AG20443 (cell line): Measurements from ENCODE around the gene SMIM33.
A peak's percentile ranks its signal among the peaks of the same experiment; 100 is the strongest.
"Not testable (repeated sequence)": the region's sequence is repeated elsewhere in the genome, so short reads cannot be mapped to it uniquely, and the experiment has no call there.

ENCODE experiments used
- DNase-seq: peaks from one replicate; pipeline ENCODE4 v3.0.0; 2012; ENCODE audit warnings: low spot score, mixed read lengths

SMIM33 gene

DNA sequence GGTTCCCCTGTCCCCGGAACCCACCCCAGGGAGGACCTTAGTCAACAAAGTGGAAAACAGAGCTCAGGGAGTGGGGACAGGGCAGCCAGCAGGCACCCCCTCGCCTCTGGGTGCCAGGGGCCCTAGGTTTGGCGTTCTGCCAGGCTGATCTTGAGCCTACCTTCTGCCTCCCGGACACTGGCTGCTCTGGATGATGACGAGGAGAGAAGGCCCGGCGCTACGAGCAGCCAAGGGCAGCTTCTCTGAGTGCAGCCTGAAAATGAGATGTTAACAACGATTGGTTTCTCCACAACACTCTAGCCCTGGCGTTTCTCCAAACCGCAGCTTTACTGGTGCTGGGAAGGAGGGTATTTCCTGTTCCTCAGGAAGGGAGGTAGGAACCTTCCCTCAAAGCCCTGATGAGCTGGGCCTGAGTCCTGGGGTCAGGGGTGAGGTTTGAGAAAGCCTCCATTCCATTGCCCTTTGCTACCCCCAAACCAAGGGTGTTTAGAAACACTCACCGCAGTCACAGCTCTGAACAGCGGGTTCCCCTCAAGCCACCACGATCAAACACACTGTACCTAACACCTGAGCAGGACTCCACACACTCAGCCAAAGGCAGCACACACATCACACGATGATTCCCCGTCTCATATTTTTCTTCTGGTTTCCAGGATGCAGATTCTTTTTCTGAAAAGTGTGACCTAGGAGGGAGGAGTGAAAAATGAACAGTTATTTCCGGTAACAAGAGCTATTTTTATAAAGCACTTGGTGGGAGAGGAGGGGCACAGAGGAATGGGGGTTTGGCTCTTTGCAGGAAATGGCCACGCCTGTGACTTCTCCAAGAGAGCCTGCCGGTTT, 11.5 kb downstream of the SMIM33 start, which contains the start of gene STING1:
Gene STING1, minus strand, starts transcription at position 709 of the 840 bp plus-strand sequence. CDS start 1,054 bp downstream, outside the sequence.
- peak; percentile 90 for DNase-seq

DNA sequence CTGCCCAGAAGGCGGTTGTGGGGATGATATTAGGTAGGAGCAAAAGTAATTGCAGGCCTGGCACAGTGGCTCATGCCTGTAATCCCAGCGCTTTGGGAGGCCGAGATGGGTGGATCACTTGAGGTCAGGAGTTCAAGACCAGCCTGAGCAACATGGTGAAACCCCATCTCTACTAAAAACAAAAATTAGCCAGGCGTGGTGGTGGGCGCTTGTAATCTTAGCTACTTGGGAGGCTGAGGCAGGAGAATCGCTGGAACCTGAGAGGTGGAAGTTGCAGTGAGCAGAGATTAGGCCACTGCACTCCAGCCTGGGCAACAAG, 12.0 kb downstream of the SMIM33 start:
- not testable (repeated sequence) for DNase-seq

- no peak for DNase-seq
These were observed 15.4 kb downstream of the SMIM33 start for GRCh38 chr5:139486201-139486600.

DNA sequence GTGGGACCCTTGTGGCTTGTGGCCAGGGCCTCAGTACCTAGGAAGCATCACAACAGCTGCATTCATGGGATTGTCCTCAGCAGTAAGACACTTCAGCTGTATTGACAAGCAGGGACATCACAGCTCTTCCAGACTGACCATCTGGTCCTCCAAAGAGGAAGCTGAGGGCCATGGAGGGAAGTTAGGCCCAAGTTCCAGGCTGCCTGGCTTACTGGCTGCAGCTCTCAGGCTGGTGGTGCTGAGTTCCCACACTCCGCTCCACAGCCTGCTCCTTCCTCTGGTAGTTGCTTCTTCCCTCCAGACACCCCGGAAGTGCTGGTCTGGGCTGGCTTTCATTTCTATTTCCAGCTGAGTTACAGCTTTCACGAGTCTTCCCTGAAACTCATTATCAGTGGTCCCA, 17.5 kb downstream of the SMIM33 start:
- no peak for DNase-seq

GRCh38 chr5:139492700-139493192, 21.9 kb downstream of the SMIM33 start:
- peak; percentile 59 for DNase-seq

DNA sequence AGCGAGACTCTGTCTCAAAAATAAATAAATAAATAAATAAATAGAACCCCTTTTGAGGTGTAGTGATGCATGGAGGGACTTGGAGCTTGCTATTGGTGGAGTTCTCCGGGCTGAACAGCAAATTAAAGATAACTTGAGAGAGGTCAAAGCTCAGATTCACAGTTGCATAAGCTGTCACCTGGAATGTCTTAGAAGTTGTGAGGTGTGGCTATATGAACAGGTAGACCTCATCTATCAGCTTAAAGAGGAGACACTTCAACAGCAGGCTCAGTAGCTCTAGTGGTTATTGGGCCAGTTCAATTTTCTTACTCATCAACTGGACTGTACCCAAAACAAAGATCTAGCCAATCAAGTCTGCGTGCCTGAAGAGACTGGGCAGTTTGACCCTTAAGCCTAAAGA, 23.5 kb downstream of the SMIM33 start:
- no peak for DNase-seq

DNA sequence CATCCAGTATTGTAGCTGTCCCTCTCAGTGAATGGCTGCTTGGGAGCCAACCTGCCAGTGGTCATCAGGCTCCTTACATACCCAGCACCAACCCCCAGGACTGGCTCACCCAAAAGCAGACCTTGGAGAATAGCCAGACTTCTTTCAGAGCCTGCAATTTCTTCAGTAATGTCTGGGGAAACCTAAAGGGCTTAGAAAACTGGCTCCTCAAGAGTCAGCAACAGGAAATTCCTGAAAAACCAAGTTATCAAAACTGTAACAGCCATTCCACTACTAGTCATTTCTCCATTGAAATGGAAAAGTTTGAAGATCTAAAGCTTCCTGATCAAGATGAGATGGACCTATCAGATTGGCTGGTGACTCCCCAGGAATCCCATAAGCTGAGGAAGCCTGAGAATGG, 24.0 kb downstream of the SMIM33 start:
- peak; percentile 9 for DNase-seq

DNA sequence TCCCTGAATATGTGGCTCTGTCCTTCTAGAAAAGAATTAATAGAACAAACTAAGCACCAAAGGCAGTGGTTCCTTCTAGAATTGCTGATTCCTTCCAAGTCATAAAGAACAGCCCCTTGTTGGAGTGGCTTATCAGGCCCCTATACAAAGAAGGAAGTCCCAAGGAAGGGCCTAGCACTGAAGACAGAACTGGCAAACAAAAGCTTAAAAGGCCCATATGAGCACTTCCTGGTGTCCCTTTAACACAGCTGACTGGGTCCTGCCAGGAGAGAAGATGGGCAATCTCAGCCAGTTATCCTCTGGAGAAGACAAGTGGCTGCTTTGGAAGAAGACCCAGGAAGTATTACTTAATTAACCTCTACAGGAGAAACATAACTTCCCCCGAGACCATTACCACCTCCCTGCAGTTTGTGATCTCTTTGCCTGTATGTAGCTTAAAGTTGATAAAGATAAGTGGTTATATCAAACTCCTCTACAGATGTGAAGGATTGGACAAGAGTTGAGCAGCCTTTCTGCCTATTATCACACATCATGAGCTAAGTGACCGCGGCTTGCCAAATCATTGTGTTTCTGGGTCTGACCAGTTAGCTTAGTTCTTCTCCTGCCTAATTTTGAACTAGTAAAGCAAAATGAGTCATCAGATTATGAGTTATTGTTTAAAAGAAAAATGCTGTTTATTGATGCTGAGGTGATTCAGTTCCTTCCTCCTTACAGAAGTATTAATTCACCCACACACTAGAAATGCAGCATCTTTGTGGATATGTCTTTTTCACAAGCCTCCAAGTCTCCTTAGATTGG, 25.0 kb downstream of the SMIM33 start:
- peak; percentile 8 for DNase-seq

GRCh38 chr5:139501381-139501780, 30.6 kb downstream of the SMIM33 start:
- no peak for DNase-seq

DNA sequence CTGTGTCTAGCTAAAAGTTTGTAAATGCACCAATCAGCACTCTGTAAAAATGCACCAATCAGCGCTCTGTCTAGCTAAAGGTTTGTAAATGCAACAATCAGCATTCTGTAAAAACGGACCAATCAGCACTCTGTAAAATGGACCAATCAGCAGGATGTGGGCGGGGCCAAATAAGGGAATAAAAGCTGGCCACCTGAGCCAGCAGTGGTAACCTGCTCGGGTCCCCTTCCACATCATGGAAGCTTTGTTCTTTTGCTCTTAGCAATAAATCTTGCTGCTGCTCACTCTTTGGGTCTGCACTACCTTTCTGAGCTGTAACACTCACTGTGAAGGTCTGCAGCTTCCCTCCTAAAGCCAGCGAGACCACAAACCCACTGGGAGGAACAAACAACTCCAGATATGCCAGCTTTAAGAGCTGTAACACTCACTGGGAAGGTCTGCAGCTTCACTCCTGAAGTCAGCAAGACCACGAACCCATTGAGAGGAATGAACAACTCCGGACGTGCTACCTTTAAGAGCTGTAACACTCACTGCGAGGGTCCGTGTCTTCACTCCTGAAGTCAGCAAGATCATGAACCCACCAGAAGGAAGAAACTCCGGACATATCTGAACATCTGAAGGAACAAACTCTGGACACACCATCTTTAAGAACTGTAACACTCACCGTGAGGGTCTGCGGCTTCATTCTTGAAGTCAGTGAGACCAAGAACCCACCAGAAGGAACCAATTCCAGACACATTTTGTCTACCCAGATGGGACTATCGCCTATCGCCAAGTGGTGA, 32.4 kb downstream of the SMIM33 start:
- not testable (repeated sequence) for DNase-seq

GRCh38 chr5:139503879-139504278, 33.1 kb downstream of the SMIM33 start:
- not testable (repeated sequence) for DNase-seq

DNA sequence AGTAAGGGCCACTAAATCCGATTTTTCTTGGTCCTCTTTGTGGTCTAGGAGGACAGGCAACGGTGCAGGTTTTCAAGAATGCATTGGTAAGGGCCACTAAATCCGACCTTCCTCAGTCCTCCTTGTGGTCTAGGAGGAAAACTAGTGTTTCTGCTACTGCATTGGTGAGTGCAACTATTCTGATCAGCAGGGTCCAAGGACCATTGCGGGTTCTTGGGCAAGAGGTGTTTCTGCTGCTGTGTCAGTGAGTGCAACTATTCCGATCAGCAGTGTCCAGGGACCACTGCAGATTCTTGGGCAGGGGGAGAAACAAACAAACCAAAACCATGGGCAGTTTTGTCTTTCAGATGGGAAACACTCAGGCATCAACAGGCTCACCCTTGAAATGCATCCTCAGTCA, 33.9 kb downstream of the SMIM33 start:
- not testable (repeated sequence) for DNase-seq

GRCh38 chr5:139512786-139513390, 42.1 kb downstream of the SMIM33 start:
- DNase-seq, result no peak

DNA sequence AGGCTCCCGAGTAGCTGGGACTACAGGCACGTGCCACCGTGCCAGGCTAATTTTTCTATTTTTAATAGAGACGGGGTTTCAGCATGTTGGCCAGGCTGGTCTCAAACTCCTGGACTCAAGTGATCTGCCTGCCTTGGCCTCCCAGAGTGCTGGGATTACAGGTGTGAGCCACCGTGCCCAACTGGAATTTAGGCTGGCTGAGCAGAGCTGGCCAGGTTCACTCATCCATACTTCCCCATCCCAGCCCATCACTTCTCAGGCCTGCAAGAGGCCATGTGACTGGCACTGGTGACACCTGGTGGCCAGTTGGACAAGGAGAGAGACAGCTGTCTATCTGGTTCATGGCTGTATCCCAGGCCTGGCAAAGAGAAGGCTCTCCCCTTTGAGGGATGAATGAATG, 42.6 kb downstream of the SMIM33 start:
- peak; percentile 82 for DNase-seq

GRCh38 chr5:139513852-139514485, 43.2 kb downstream of the SMIM33 start:
- DNase-seq, result no peak

GRCh38 chr5:139514486-139514856, 43.7 kb downstream of the SMIM33 start:
- DNase-seq, result no peak

GRCh38 chr5:139517683-139518564, 47.1 kb downstream of the SMIM33 start:
- DNase-seq, result peak; percentile 98
